Naive B cell (primary cell): Measurements from ENCODE around the gene IFT25. TPM values are rescaled to one million over a fixed set of nuclear protein-coding genes. Genes with fewer than 3 reads are reported as not detected.

Source experiments
- ATAC-seq, 2 donors: fragments of 150-1000 bp; cut with Tn5 transposase; 2 replicates each; pipeline ENCODE4 v1.10.0; 2021; ENCODE audit warnings: low read depth in 2 of 2, mild to moderate bottlenecking in 2 of 2, moderate library complexity in 2 of 2
- DNase-seq: peaks from one replicate; pipeline ENCODE4 v3.0.0; 2022
- H3K27ac Mint-ChIP-seq, 6 donors: one replicate each; pipeline ENCODE4 v1.8.0; 2020 to 2022; ENCODE audit warnings: mild to moderate bottlenecking in 6 of 6, mixed read lengths in 6 of 6, moderate library complexity in 5 of 6, inconsistent platforms in 2 of 6
- H3K27me3 Mint-ChIP-seq, 3 donors: one replicate each; pipeline ENCODE4 v1.8.0; 2021 to 2022; ENCODE audit warnings: mixed read lengths in 3 of 3, mild to moderate bottlenecking in 1 of 3
- H3K36me3 Mint-ChIP-seq, 2 donors: one replicate each; pipeline ENCODE4 v1.8.0; 2020 to 2022; ENCODE audit warnings: mixed read lengths in 2 of 2, inconsistent platforms in 1 of 2, mild to moderate bottlenecking in 1 of 2
- H3K4me1 Mint-ChIP-seq, 3 donors: one replicate each; pipeline ENCODE4 v1.8.0; 2020 to 2022; ENCODE audit warnings: mixed read lengths in 3 of 3, inconsistent platforms in 1 of 3, mild to moderate bottlenecking in 1 of 3, moderate library complexity in 1 of 3
- H3K4me3 Mint-ChIP-seq, 8 donors: one replicate each; pipeline ENCODE4 v1.8.0; 2020 to 2022; ENCODE audit warnings: mild to moderate bottlenecking in 8 of 8, mixed read lengths in 8 of 8, moderate library complexity in 8 of 8, inconsistent platforms in 2 of 8
- H3K9me3 Mint-ChIP-seq, 7 donors: one replicate each; pipeline ENCODE4 v1.8.0; 2020 to 2022; ENCODE audit warnings: mixed read lengths in 7 of 7, mild to moderate bottlenecking in 5 of 7, inconsistent platforms in 2 of 7, moderate library complexity in 1 of 7
- polyA plus RNA-seq, 6 donors: library from polyadenylated mRNA; unstranded; fragments of 300-500 nt; fragmentation: Illumina TruSeq; gene quantifications; one replicate each; pipeline ENCODE4 v1.2.3, GENCODE V29; 2021; ENCODE audit warnings: low read depth in 6 of 6

The IFT25 gene
- polyA plus RNA-seq, 6 donors from 2014 or later, result 41.5 to 66.8 (median 51.5) TPM

DNA sequence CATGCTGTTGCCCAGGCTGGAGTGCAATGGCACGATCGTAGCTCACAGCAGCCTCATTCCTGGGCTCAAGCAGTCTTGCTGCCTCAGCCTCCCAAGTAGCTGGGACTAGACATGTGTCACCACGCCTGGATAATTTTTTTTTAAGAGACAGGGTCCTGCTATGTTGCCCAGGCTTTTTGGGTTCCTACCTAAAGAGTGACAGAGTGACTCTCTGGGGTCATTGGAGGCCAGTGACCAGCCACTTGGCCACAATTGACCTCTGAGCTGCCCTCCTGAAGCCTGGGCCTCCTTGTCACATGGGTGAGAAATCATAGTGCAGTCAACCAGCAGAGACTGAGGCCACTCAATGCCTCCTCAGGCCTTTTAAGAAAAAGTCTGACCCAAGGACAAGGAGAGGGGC lies 45.8 kb downstream of the IFT25 start:
- Mint-ChIP-seq H3K36me3 (no peaks in the 10 kb centered on the region), H3K4me3 (no peak overlapping the region), H3K4me1 (no peaks in the 10 kb centered on the region), H3K27me3 (peaks cover 0 to 11% (median 7%) of the 10 kb centered on the region in 3 donors), H3K27ac (no peak overlapping the region), H3K9me3 (no peaks in the 10 kb centered on the region)
- ATAC-seq (no peak), DNase-seq (no peak)

DNA sequence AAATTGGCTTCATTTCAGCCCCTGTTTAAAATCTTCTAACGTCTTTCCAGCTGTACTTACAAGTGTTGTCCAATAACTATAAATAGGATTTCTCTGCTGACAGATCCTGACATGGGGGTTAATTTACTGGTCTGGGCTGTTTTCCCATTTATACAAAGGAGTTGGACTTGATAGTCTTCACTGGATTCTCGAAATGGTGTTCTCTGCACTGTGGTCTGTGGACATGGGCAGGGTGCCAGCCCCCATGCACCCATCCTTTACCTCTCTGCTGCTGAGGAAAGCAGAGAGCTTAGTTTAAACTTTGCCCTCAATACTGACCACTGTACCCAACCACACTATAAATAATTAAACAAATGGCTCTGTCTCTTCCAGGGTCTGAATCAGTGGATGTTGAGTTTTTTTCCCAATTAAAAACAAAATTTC lies 46.3 kb downstream of the IFT25 start:
- Mint-ChIP-seq H3K9me3 (no peaks in the 10 kb centered on the region), H3K4me3 (no peak overlapping the region), H3K36me3 (no peaks in the 10 kb centered on the region), H3K27me3 (peaks cover 0 to 11% (median 7%) of the 10 kb centered on the region in 3 donors), H3K27ac (peak overlapping the region in 1 of 6 donors; percentile 60), H3K4me1 (no peaks in the 10 kb centered on the region)
- ATAC-seq, result no peak
- no peak for DNase-seq

DNA sequence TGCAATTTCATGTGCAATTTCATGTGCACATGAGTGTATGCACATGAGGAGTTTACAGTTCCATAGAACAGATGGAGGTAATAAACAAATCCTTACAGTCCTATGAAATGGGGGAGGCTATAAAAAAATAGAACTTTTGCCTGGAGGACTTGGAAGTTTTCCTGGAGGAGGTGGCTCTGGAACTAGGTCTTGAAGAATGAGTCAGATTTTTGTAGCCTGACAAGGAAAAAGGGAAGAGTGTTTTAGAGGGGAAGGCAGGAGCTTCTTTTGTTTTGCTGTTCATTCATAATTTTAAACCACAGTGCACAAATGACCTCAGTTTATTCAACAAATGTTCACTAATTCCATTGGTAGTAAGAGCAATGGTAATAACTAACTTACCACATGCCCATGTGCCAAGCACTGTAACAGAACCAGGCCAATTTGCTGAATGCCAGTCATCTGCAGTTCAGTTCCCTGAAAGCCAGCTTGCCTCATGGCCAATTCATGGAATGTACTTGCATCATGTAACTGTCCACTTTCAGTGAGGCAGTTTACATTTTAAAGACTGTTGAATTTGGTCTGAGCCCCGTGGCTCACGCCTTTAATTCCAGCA lies 48.8 kb downstream of the IFT25 start:
- no peak for ATAC-seq
- peaks cover 5 to 8% (median 5%) of the 10 kb centered on the region in 3 donors for H3K4me1 Mint-ChIP-seq
- H3K27ac Mint-ChIP-seq, result no peak overlapping the region
- H3K9me3 Mint-ChIP-seq, result no peaks in the 10 kb centered on the region
- DNase-seq, result no peak
- peaks cover 0 to 11% (median 7%) of the 10 kb centered on the region in 3 donors for H3K27me3 Mint-ChIP-seq
- no peaks in the 10 kb centered on the region for H3K36me3 Mint-ChIP-seq
- H3K4me3 Mint-ChIP-seq, result no peak overlapping the region

DNA sequence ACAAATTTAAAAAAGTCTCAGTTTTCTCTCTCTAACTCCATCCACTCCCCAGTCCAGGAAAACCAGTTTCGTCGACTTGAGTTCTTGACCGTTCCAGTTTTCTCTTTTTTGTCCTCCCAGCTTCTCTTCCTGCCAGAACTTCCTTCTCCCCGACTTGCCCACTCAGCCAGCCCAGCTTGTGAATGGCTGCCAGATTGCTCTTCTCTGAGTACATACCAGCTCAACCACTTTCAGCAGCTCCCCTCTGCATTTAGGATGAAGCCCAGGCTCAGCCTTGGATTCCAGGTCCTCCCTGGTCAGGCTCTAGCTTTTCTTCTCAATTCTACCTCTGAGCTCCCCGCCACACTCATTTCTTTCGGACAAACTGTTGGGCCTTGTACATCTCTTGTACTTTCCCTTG lies 50.1 kb downstream of the IFT25 start:
- H3K27me3 Mint-ChIP-seq, result peaks cover 0 to 11% (median 7%) of the 10 kb centered on the region in 3 donors
- DNase-seq (no peak), ATAC-seq (no peak)
- H3K36me3 Mint-ChIP-seq, result no peaks in the 10 kb centered on the region
- H3K4me1 Mint-ChIP-seq, result peaks cover 8 to 10% (median 10%) of the 10 kb centered on the region in 3 donors
- peak overlapping the region in 1 of 6 donors; percentile 6 for H3K27ac Mint-ChIP-seq
- no peaks in the 10 kb centered on the region for H3K9me3 Mint-ChIP-seq
- H3K4me3 Mint-ChIP-seq, result no peak overlapping the region

DNA sequence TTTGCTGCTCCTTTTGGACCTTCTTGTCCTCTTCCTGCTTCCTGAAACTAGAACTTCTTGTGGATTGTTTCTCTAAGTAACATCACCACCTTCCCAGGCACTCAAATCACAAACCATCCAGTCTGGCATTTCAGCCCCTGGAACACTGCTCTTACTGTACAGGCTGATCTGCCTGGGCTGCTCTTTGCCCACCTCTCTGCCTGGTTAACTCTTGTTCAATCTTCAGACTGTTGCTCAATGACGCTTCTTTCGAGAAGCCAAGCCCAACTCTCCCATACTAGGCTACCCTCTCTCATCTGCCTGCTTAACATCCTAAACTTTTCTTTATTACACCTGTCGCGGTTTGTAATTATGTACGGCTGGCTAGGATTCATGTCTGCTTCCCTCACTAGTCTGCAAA lies 50.9 kb downstream of the IFT25 start:
- H3K9me3 Mint-ChIP-seq, result no peaks in the 10 kb centered on the region
- peak overlapping the region in 2 of 8 donors; percentile 4 to 71 for H3K4me3 Mint-ChIP-seq
- H3K27ac Mint-ChIP-seq, result peak overlapping the region in 1 of 6 donors; percentile 84
- peaks cover 0 to 11% (median 7%) of the 10 kb centered on the region in 3 donors for H3K27me3 Mint-ChIP-seq
- no peak for DNase-seq
- H3K4me1 Mint-ChIP-seq, result peaks cover 15 to 18% (median 16%) of the 10 kb centered on the region in 3 donors
- no peaks in the 10 kb centered on the region for H3K36me3 Mint-ChIP-seq
- no peak for ATAC-seq

DNA sequence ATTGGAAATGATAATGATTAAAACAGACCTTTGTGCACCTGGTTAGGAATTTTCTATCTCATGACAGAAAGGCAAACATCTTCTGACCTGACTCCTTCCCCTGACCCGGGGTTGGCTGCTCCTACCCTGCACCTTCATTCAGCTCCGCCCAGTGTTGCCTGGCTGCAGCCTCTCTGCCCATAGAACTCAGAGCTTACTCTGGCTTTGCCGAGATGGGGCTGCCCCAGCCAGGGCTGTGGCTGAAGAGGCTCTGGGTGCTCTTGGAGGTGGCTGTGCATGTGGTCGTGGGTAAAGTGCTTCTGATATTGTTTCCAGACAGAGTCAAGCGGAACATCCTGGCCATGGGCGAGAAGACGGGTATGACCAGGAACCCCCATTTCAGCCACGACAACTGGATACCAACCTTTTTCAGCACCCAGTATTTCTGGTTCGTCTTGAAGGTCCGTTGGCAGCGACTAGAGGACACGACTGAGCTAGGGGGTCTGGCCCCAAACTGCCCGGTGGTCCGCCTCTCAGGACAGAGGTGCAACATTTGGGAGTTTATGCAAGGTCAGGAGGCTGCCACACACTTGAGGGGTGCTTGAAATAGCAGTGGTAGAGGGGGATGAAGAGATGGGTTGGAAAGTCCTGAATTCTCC lies 51.4 kb downstream of the IFT25 start, which contains the start of gene DIO1:
Gene DIO1, plus strand, starts transcription at position 189 of the 638 bp plus-strand sequence. Its CDS starts 24 bp downstream, at position 213.
- no peaks in the 10 kb centered on the region for H3K36me3 Mint-ChIP-seq
- no peak for DNase-seq
- H3K9me3 Mint-ChIP-seq, result no peaks in the 10 kb centered on the region
- peak within 1 kb of the TSS in 3 of 6 donors; percentile 59 to 84 (median 62) for H3K27ac Mint-ChIP-seq
- H3K27me3 Mint-ChIP-seq, result peaks cover 0 to 11% (median 7%) of the 10 kb centered on the region in 3 donors
- peaks cover 19 to 23% (median 20%) of the 10 kb centered on the region in 3 donors for H3K4me1 Mint-ChIP-seq
- no peak for ATAC-seq
- H3K4me3 Mint-ChIP-seq, result peak within 1 kb of the TSS in 3 of 8 donors; percentile 4 to 71 (median 4)

DNA sequence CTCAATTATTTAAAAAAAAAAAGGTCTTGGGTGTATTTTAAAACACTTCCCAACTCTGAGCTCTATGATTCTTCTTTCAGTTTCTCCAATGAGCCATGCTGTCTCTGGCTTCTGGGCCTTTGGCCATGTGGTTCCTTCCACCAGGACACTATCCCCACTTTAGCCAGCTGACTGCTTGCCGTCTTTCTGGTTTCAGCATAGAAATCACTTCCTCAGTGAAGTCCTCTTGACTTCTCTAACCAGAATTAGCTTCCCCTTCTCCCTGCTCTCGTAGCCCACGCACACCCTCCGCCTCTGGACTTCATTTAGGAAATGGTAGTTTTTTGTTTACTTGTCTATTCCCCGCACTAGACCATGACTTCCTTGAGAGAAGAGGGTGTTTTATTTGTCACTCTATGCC lies 52.6 kb downstream of the IFT25 start:
- Mint-ChIP-seq H3K4me3 (peak overlapping the region in 2 of 8 donors; percentile 4 to 56), H3K36me3 (no peaks in the 10 kb centered on the region), H3K27me3 (peaks cover 0 to 11% (median 7%) of the 10 kb centered on the region in 3 donors), H3K9me3 (no peaks in the 10 kb centered on the region), H3K4me1 (peaks cover 29 to 36% (median 31%) of the 10 kb centered on the region in 3 donors), H3K27ac (peak overlapping the region in 1 of 6 donors; percentile 59)
- no peak for ATAC-seq
- no peak for DNase-seq

DNA sequence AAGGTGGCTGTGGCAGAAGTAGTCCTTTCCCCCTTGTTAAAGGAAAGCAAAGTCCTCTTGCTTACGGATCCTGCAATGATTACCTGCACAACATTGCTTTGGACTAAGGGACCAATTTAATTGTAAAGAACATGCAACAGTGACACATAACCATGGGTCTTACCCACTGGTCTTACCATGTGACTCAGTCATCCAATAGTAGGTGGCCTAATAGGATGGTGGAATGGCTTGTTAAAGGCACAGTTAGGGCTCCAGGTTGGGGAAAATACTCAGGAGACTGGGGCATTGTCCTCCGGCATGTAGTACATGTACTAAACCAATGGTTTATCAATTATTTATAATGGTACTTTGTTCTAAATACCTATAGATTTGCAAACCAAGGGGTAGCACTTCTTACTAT lies 53.8 kb downstream of the IFT25 start:
- H3K9me3 Mint-ChIP-seq, result no peaks in the 10 kb centered on the region
- DNase-seq (no peak), ATAC-seq (no peak)
- peak overlapping the region in 3 of 8 donors; percentile 28 to 97 (median 66) for H3K4me3 Mint-ChIP-seq
- H3K27me3 Mint-ChIP-seq, result peaks cover 0 to 11% (median 7%) of the 10 kb centered on the region in 3 donors
- H3K27ac Mint-ChIP-seq, result no peak overlapping the region
- peaks cover 30 to 46% (median 39%) of the 10 kb centered on the region in 3 donors for H3K4me1 Mint-ChIP-seq
- H3K36me3 Mint-ChIP-seq, result no peaks in the 10 kb centered on the region

DNA sequence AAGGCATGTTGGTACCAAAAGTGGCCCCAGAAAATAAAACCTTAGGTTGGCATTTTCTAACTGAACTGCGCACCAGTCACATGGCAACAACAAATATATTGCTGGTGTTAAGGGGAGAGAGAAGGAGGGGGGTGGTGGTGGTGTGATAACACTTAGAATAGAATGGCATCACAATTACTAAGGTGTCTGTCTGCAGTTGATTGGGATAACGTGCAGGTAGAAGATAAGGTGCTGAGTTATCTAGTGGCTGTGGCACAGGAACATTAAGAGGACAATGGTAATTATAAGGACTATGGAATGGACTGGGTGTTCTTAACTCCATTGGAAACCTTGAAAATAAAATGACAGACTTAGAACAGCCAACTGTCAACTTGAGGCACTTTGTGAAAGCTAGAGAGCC lies 54.5 kb downstream of the IFT25 start:
- Mint-ChIP-seq H3K9me3 (no peaks in the 10 kb centered on the region), H3K36me3 (no peaks in the 10 kb centered on the region), H3K27me3 (peaks cover 0 to 10% (median 7%) of the 10 kb centered on the region in 3 donors), H3K27ac (peak overlapping the region in 1 of 6 donors; percentile 61), H3K4me3 (peak overlapping the region in 6 of 8 donors; percentile 47 to 99 (median 97)), H3K4me1 (peaks cover 33 to 52% (median 44%) of the 10 kb centered on the region in 3 donors)
- ATAC-seq (no peak), DNase-seq (no peak)

DNA sequence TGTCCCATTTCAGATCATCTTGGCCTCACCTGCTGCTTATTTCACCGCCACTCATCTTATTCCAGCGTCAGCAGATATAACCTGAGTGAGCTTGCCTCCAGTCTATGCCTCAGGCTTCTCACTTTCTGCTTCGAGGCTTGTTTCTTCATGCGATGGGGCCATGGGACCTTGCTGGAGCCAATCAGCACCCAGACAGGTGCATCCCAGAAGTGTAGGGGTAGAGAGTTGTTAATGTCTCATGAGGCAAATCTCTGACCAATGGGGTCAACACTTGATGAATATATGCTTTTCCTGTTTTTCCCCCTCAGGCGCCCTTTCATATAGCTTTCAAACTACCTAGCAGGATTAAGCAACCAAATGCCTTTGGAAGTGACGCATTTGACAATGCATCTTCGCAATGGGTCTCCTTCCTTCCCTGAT lies 55.0 kb downstream of the IFT25 start:
- Mint-ChIP-seq H3K4me3 (peak overlapping the region; percentile 91 to 99 (median 97)), H3K4me1 (peaks cover 33 to 57% (median 46%) of the 10 kb centered on the region in 3 donors), H3K27me3 (peaks cover 0 to 5% (median 2%) of the 10 kb centered on the region in 3 donors), H3K36me3 (no peaks in the 10 kb centered on the region), H3K27ac (peak overlapping the region in 3 of 6 donors; percentile 77 to 96 (median 84)), H3K9me3 (no peaks in the 10 kb centered on the region)
- ATAC-seq (no peak), DNase-seq (no peak)

DNA sequence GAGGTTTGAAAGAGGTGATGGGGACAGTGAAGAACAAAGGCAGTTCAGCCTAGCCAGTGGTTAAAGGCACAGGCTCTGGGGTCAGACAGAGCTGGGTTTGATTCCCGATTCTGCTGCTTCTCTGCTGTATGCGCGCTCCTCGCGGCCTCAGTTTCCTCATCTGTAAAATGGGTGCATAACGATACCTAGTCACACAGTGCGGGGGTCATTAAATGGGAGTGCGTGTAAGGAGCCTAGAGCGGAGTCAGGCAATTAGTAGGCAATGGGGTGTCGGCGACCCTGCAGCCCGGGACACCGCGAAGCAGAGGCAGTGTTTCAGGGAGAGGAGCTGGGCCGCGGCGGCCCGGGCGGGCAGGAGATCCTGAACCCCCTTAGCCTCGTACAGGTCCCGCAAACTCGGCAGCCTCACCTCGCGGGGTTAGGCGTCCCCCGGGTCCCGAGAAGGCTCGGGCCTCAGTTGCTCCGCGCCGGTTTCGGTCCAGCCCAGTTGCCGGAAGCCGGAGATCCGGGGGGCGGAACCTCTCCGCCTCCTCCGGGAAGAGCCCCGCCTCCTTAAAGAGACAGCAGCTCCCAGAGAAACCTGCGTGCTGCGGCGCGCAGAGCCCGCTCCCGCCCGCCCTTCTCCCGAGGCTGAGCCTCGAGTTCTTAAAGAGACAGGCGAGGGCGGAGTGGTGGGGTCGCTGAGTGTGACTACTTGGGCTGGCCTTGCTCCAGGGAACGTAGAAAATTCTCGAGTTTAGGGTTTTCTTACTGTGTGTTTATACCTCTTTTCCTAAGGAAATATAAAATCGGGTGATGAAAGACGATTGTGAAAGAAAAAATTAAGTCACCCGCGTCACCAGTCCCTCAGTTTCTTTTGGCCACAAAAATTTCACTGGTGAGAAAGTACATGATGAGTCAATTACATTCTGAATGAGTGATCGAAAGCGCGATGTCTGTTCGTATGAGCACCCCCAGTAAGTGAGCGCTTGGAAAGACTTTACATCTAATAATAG lies 55.9 kb downstream of the IFT25 start, which contains the start of gene YIPF1:
Gene YIPF1, minus strand, starts transcription at position 494 of the 995 bp plus-strand sequence. CDS start 860 bp downstream, outside the sequence.
- peak; percentile 96 for ATAC-seq
- Mint-ChIP-seq H3K27ac (peak within 1 kb of the TSS; percentile 77 to 96 (median 92)), H3K9me3 (no peaks in the 10 kb centered on the region), H3K4me1 (peaks cover 33 to 64% (median 46%) of the 10 kb centered on the region in 3 donors), H3K27me3 (no peaks in the 10 kb centered on the region), H3K4me3 (peak within 1 kb of the TSS; percentile 91 to 99 (median 97)), H3K36me3 (peaks cover 0 to 4% of the 10 kb centered on the region in 2 donors)
- DNase-seq, result peak; percentile 77

DNA sequence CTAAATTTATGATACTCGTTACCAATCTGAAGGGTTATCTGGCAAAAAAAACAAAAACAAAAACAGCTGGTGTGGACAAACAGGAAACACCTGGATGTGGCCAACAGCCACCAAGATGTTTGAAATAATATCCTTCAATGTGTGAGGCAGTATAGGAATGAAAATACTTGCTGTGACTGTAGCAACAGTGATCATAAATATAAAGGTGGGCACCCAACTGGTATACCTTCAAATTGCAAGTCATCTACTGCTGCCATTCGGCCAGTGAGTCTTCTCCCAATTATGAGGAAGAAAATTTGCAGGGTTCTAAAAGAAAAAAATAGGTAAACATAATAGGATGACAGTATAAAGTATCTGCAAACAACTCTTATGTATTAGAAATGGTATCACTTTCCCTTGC lies 56.8 kb downstream of the IFT25 start:
- H3K4me1 Mint-ChIP-seq, result peaks cover 33 to 64% (median 46%) of the 10 kb centered on the region in 3 donors
- H3K9me3 Mint-ChIP-seq, result no peaks in the 10 kb centered on the region
- DNase-seq, result no peak
- no peaks in the 10 kb centered on the region for H3K27me3 Mint-ChIP-seq
- peaks cover 0 to 4% of the 10 kb centered on the region in 2 donors for H3K36me3 Mint-ChIP-seq
- no peak for ATAC-seq
- H3K4me3 Mint-ChIP-seq, result peak overlapping the region; percentile 91 to 99 (median 97)
- peak overlapping the region; percentile 23 to 93 (median 58) for H3K27ac Mint-ChIP-seq
